ENCODE measurements around the gene C17orf113. TPM values are rescaled to one million over a fixed set of nuclear protein-coding genes. Genes with fewer than 3 reads are reported as not detected.

C17orf113 gene
- total RNA-seq, 1 experiment from 2014 or later = 2.3 TPM

DNA sequence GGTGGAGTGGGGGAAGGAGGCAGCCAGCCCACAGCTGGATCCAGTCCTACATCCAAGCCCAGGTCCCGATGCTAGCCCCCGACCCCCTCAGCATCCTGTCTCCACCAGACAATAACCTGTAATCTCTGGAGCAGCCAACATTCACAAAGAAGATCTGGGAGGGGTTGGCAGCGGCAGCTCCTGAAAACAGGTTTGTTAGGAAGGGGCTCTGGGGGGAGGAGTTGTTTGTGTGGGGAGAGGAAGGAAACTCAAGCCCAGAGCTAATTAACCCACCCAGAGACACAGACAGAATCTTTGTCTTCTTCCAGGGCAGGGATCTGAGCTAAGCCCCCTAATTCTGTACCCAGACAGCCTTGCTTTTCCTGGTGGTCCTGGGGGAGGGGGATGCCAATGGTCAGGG, 4.6 kb upstream of the C17orf113 start:
- Histone ChIP-seq H3K4me3 (replicated peaks in 1 of 2; ENCODE audit: low read depth in 1 of 2, low read length in 2 of 2) (no peak overlapping the region), H2AFZ (ENCODE audit: low read depth, low read length, poor library complexity, severe bottlenecking) (no peak overlapping the region), H3K36me3 (ENCODE audit: control insufficient read depth in 1 of 2, insufficient read depth in 2 of 2, low read length in 2 of 2) (no peaks in the 10 kb centered on the region), H4K20me1 (ENCODE audit: insufficient read depth) (no peaks in the 10 kb centered on the region), H3K27ac (ENCODE audit: low read depth, low read length) (no peak overlapping the region), H3K9me2 (ENCODE audit: insufficient read depth) (no peaks in the 10 kb centered on the region), H3K9ac (ENCODE audit: low read length) (no peak overlapping the region), H3K9me3 (ENCODE audit: control insufficient read depth in 1 of 2, insufficient read depth in 1 of 2, low read depth in 1 of 2, low read length in 2 of 2) (no peaks in the 10 kb centered on the region), H3K4me2 (ENCODE audit: low read length) (peak overlapping the region; percentile 46), H3K27me3 (ENCODE audit: insufficient read depth, low read length) (peaks cover 11% of the 10 kb centered on the region; the same call in 1 of the 2 replicates), H3K79me2 (ENCODE audit: insufficient read depth, low read length) (no peaks in the 10 kb centered on the region), H3K4me1 (ENCODE audit: control insufficient read depth in 1 of 2, insufficient read depth in 2 of 2, low read length in 2 of 2) (peaks cover 15 to 31% of the 10 kb centered on the region in 2 experiments)
- RAD21 ChIA-PET (ENCODE audit: low non-redundant PET in 1 of 2, low total read pairs in 2 of 2, uncharacterized antibody in 2 of 2, unreplicated experiment in 2 of 2) = no interaction called here
- TF ChIP-seq, protein P1, sequence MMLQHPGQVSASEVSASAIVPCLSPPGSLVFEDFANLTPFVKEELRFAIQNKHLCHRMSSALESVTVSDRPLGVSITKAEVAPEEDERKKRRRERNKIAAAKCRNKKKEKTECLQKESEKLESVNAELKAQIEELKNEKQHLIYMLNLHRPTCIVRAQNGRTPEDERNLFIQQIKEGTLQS (IDR thresholded peaks at IDR 0.05) = no peak
- no peak for TF ChIP-seq SP1 (IDR thresholded peaks at IDR 0.05; ENCODE audit: low read depth)
- no peak for TF ChIP-seq SRF (IDR thresholded peaks at IDR 0.05; ENCODE audit: low read depth)
- no peak for TF ChIP-seq EZH2 (IDR thresholded peaks at IDR 0.05)
- no peak for TF ChIP-seq RAD21 (IDR thresholded peaks at IDR 0.05; ENCODE audit: low read depth)
- TF ChIP-seq, protein P2, sequence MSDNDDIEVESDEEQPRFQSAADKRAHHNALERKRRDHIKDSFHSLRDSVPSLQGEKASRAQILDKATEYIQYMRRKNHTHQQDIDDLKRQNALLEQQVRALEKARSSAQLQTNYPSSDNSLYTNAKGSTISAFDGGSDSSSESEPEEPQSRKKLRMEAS (IDR thresholded peaks at IDR 0.05) = no peak
- TF ChIP-seq JUND (IDR thresholded peaks at IDR 0.05) = no peak
- no peak for TF ChIP-seq CEBPB (IDR thresholded peaks at IDR 0.05; ENCODE audit: low read depth)
- TF ChIP-seq, protein P3, sequence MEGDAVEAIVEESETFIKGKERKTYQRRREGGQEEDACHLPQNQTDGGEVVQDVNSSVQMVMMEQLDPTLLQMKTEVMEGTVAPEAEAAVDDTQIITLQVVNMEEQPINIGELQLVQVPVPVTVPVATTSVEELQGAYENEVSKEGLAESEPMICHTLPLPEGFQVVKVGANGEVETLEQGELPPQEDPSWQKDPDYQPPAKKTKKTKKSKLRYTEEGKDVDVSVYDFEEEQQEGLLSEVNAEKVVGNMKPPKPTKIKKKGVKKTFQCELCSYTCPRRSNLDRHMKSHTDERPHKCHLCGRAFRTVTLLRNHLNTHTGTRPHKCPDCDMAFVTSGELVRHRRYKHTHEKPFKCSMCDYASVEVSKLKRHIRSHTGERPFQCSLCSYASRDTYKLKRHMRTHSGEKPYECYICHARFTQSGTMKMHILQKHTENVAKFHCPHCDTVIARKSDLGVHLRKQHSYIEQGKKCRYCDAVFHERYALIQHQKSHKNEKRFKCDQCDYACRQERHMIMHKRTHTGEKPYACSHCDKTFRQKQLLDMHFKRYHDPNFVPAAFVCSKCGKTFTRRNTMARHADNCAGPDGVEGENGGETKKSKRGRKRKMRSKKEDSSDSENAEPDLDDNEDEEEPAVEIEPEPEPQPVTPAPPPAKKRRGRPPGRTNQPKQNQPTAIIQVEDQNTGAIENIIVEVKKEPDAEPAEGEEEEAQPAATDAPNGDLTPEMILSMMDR (IDR thresholded peaks at IDR 0.05 in 2 of 3, conservative IDR thresholded peaks at IDR 0.05 in 1 of 3; ENCODE audit: borderline replicate concordance in 1 of 3, insufficient read depth in 1 of 3, low read depth in 2 of 3, low read length in 2 of 3) = no peak
- TF ChIP-seq, protein P4, sequence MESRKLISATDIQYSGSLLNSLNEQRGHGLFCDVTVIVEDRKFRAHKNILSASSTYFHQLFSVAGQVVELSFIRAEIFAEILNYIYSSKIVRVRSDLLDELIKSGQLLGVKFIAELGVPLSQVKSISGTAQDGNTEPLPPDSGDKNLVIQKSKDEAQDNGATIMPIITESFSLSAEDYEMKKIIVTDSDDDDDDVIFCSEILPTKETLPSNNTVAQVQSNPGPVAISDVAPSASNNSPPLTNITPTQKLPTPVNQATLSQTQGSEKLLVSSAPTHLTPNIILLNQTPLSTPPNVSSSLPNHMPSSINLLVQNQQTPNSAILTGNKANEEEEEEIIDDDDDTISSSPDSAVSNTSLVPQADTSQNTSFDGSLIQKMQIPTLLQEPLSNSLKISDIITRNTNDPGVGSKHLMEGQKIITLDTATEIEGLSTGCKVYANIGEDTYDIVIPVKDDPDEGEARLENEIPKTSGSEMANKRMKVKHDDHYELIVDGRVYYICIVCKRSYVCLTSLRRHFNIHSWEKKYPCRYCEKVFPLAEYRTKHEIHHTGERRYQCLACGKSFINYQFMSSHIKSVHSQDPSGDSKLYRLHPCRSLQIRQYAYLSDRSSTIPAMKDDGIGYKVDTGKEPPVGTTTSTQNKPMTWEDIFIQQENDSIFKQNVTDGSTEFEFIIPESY (IDR thresholded peaks at IDR 0.05; ENCODE audit: extremely low read depth, insufficient replicate concordance, low read length) = no peak
- TF ChIP-seq, protein P5, sequence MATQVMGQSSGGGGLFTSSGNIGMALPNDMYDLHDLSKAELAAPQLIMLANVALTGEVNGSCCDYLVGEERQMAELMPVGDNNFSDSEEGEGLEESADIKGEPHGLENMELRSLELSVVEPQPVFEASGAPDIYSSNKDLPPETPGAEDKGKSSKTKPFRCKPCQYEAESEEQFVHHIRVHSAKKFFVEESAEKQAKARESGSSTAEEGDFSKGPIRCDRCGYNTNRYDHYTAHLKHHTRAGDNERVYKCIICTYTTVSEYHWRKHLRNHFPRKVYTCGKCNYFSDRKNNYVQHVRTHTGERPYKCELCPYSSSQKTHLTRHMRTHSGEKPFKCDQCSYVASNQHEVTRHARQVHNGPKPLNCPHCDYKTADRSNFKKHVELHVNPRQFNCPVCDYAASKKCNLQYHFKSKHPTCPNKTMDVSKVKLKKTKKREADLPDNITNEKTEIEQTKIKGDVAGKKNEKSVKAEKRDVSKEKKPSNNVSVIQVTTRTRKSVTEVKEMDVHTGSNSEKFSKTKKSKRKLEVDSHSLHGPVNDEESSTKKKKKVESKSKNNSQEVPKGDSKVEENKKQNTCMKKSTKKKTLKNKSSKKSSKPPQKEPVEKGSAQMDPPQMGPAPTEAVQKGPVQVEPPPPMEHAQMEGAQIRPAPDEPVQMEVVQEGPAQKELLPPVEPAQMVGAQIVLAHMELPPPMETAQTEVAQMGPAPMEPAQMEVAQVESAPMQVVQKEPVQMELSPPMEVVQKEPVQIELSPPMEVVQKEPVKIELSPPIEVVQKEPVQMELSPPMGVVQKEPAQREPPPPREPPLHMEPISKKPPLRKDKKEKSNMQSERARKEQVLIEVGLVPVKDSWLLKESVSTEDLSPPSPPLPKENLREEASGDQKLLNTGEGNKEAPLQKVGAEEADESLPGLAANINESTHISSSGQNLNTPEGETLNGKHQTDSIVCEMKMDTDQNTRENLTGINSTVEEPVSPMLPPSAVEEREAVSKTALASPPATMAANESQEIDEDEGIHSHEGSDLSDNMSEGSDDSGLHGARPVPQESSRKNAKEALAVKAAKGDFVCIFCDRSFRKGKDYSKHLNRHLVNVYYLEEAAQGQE (IDR thresholded peaks at IDR 0.05; ENCODE audit: low read depth) = no peak
- no peak for TF ChIP-seq TCF7L2 (IDR thresholded peaks at IDR 0.05; ENCODE audit: borderline replicate concordance, extremely low read depth, insufficient read depth, insufficient read length)
- no peak for ATAC-seq
- BruUV-seq (replicated peaks) = no TSS peak
- intact Hi-C loops (cut with micrococcal nuclease) = no loop called here
- no peak for DNase-seq (ENCODE audit: low read depth, low spot score)
- CTCF ChIA-PET = interaction anchor here (1.0 to 1.4 kb wide), 3 partner anchors 11 to 13 kb away, joined by 3 to 9 read pairs (median 4); no protein-coding TSS in a partner anchor
- POLR2A ChIA-PET = interaction anchor here (1.3 to 1.4 kb wide), 2 partner anchors 52 to 89 kb away, joined by 3 to 4 read pairs; no protein-coding TSS in a partner anchor

All from HCT116 (cell line).